Subcutaneous adipose tissue (tissue), 4 donors: ENCODE measurements around the gene IGBP1. TPM values are rescaled to one million over a fixed set of nuclear protein-coding genes. Genes with fewer than 3 reads are reported as not detected.

Experiments used
- total RNA-seq, 4 donors: library from RNA; depleted of rRNA; stranded (reverse); fragments of >200 nt; gene quantifications; one replicate each; pipeline ENCODE4 v1.1.0, GENCODE V29; 2016
- TF ChIP-seq, protein P1 (sequence below): fragments of 450-650 bp; IDR thresholded peaks from one replicate; pipeline ENCODE4 v1.5.1; 2016; ENCODE audit warnings: low read depth, mild to moderate bottlenecking, control low read depth, antibody characterized with exemption, moderate library complexity

Gene IGBP1
- total RNA-seq, 4 donors from 2014 or later, result 55.8 to 86.7 (median 74.6) TPM

DNA sequence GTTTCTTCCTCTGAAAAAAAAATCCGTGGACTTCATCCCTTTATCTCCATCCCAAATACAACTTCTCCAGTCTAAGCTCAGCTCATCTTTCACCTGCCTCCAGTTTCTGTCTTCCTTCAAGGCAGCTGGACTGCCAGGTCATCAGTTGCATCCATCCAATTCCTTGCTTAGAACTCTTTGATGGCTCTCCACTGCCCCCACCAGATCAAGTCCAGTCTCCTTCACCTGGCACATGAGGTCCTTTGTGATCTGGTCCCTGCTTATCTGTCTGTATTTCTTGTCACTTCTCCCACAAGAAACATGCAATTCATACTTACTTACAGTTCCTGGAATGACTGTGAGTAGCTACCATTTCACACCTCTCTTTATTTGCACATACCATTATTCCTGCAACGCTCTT is 37.2 kb upstream of the IGBP1 start:
- TF ChIP-seq, protein P1, sequence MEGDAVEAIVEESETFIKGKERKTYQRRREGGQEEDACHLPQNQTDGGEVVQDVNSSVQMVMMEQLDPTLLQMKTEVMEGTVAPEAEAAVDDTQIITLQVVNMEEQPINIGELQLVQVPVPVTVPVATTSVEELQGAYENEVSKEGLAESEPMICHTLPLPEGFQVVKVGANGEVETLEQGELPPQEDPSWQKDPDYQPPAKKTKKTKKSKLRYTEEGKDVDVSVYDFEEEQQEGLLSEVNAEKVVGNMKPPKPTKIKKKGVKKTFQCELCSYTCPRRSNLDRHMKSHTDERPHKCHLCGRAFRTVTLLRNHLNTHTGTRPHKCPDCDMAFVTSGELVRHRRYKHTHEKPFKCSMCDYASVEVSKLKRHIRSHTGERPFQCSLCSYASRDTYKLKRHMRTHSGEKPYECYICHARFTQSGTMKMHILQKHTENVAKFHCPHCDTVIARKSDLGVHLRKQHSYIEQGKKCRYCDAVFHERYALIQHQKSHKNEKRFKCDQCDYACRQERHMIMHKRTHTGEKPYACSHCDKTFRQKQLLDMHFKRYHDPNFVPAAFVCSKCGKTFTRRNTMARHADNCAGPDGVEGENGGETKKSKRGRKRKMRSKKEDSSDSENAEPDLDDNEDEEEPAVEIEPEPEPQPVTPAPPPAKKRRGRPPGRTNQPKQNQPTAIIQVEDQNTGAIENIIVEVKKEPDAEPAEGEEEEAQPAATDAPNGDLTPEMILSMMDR, result no peak

DNA sequence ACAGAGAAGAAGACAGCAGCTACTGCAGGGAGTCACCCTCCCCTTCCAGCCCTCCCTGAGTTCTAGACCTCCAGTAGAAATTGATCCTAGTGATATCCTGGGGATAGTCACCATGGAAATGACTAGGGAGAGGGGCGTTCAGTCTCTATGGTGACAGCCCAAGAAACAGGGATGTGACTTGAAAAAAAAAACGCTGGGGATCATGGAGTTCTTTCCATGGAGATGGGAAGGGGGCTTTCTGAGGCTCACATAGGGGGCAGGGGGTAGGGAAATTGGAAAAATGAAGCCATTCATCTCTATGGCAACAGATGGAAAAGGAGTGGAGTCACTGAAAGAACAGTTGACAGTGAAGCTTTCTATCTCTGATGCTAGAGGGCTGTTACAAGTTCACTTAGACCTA is 28.0 kb upstream of the IGBP1 start:
- TF ChIP-seq, protein P1, result no peak

DNA sequence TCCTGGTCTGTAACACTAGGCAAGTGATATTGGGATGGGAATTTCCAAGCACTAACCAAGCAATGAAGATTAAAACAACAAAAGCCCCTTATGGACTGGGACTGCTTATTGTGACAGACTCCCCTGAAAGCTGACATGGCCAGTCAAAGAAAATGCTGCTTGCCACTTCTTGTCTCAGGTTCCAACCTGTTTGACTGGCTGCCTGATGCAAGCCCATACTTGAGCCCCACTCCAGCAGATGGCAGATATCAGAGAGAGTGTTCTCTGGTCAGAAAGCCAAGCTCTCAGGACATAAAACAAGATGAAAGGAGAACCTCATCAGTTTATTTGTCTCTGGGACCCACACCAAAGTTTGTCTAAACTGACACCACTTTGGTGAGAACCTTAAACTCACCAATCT is 15.5 kb upstream of the IGBP1 start:
- TF ChIP-seq, protein P1, result no peak

DNA sequence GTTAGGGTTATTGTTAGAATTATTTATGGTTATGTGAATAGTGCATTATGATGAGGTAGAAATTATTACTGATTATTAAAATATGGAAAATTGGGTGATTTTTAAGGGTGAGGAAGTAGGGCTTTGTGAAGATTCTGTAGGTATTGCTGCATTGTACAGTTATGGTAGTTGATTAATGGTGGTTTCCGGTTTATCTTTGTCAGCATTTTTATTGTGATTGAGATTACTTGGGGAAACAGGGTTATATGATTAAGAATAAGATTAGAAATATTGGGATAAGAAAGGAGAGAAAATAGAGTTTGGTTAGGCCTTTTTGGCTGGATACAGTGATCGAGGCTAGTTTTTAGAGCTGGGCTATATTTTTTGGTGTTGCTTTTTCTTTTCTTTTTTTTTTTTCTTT is 8.6 kb upstream of the IGBP1 start:
- TF ChIP-seq, protein P1, result no peak

DNA sequence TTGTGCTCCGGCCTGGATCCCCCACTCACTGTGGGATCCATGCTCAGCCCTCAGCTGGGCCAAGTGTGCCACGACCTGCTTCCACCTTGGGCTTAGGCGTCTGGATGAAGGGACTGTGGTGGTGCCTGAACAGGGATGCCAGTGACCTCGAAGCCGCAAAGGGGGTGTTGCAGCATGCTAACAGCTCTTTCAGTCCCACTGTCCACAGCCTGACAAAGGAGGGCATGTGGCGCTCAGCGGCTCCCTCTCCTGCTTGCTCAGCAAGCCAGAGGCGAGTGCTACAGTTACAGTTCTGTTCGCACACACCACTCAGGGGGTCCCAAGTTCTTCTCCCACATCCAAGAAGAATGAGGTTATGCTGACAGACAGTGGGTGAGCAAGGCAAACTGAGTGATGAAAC is 5.2 kb upstream of the IGBP1 start:
- TF ChIP-seq, protein P1, result no peak

DNA sequence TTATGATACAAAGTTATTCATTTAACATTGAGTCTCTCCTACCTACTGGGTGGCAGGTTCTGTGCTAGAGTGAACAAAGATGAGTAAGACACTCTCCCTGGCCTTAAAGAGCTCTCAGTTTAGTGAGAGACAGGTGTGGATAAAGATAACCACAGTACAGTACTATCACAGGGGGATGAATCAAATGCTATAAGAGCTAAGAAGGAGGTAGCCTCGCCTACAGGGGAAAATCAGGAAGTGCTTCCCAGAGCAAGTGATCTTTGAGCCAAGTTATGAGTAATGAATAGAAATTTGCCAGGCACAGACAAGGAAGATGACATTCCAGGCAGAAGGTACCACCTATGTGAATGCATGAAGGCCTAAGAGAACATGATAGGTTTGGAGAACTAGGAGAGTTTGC is 3.4 kb upstream of the IGBP1 start:
- TF ChIP-seq, protein P1, result no peak

DNA sequence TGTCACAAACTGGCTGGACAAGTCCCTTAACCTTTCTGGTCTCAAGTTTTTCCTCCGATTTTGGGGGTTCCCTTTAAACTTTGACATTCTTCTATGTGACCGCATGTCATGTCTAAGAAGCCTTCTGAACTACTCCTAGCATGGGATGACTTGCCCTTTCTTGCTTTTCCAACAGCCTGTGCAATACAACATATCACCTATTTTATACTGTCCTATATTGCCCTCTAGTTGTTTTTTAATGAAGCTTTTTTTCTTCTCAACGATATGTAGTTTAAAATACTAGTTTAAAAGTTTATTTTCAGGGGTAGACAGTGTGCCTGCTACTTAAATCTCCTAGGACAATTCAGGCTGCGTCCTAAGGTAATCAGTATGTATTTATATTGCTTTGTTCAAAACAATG is 1.0 kb upstream of the IGBP1 start:
- TF ChIP-seq, protein P1, result no peak

DNA sequence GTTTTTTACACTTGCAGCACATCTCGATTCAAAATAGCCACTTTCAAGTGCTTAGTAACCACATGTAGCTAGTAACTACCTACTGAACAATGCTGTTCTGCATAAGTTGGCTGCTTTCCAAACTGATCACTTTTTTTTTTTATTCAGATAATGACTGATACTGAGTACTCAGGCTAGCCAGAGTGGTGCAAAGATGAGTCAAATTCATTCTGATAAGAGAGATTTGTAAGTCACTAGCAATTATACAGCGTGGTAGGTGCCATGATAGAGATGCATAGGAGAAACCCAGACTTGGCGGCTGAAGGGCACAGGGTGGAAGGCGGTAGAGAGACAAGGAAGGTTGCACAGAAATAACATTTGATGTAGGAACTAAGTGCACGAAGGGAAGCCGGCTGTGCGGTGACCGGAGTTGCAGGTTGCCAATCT is 357 bp upstream of the IGBP1 start:
- TF ChIP-seq, protein P1, result no peak
